WTC11 (cell line): ENCODE data around the gene UBAP2. TPM values are rescaled to one million over a fixed set of nuclear protein-coding genes. Genes with fewer than 3 reads are reported as not detected.
"Not testable (repeated sequence)": the region's sequence is repeated elsewhere in the genome, so short reads cannot be mapped to it uniquely, and the experiment has no call there.

Experiments
- ATAC-seq: fragments of 200-7000 bp; cut with Tn5 transposase; 2 replicates; pipeline ENCODE4 v1.10.0; 2021; ENCODE audit warnings: mild to moderate bottlenecking, moderate library complexity
- CTCF ChIA-PET: fragments of 300-600 bp; sonication (Branson Sonifier 250); formaldehyde crosslinking; loops from one replicate; lab custom pipeline; 2021; ENCODE audit warnings: antibody characterized with exemption; lab: Charles Lee
- POLR2A ChIA-PET: fragments of 350-600 bp; sonication (Branson Sonifier 250); formaldehyde crosslinking; loops from one replicate; lab custom pipeline; 2021; ENCODE audit warnings: antibody characterized with exemption; lab: Charles Lee
- DNase-seq: peaks from one replicate; pipeline ENCODE4 v3.0.0; 2021; ENCODE audit warnings: low spot score
- H3K27ac Mint-ChIP-seq: 2 replicates; pipeline ENCODE4 v1.8.0; 2021; ENCODE audit warnings: mixed read lengths
- H3K27me3 Mint-ChIP-seq: 2 replicates; pipeline ENCODE4 v1.8.0; 2021; ENCODE audit warnings: low read depth, mild to moderate bottlenecking, moderate library complexity, mixed read lengths
- H3K36me3 Mint-ChIP-seq: 2 replicates; pipeline ENCODE4 v1.8.0; 2021; ENCODE audit warnings: mixed read lengths
- H3K4me1 Mint-ChIP-seq: 2 replicates; pipeline ENCODE4 v1.8.0; 2022; ENCODE audit warnings: mixed read lengths
- H3K4me3 Mint-ChIP-seq: 2 replicates; pipeline ENCODE4 v1.8.0; 2021; ENCODE audit warnings: mild to moderate bottlenecking, moderate library complexity, mixed read lengths
- H3K9me3 Mint-ChIP-seq: 2 replicates; pipeline ENCODE4 v1.8.0; 2021; ENCODE audit warnings: mixed read lengths
- ATF1 ChIP-seq: sonication (generic); formaldehyde crosslinking; IDR thresholded peaks from 2 replicates; pipeline ENCODE4 v1.8.1; 2023; ENCODE audit warnings: mild to moderate bottlenecking, moderate library complexity, missing genetic modification reagents
- CBFB ChIP-seq: sonication (generic); formaldehyde crosslinking; IDR thresholded peaks from 2 replicates; pipeline ENCODE4 v1.8.1; 2022; ENCODE audit warnings: mild to moderate bottlenecking, low read depth, missing genetic modification reagents
- CDX4 ChIP-seq: fragments of 250-450 bp; sonication (Bioruptor Pico); IDR thresholded peaks from 2 replicates; pipeline ENCODE4 v1.9.0; 2021; ENCODE audit warnings: moderate library complexity, mild to moderate bottlenecking, inconsistent platforms, borderline replicate concordance
- ESRRA ChIP-seq: sonication (generic); formaldehyde crosslinking; IDR thresholded peaks from 2 replicates; pipeline ENCODE4 v1.8.1; 2022; ENCODE audit warnings: mild to moderate bottlenecking, missing genetic modification reagents, borderline replicate concordance
- ETV6 ChIP-seq: sonication (generic); formaldehyde crosslinking; IDR thresholded peaks from 2 replicates; pipeline ENCODE4 v1.8.1; 2022; ENCODE audit warnings: mild to moderate bottlenecking, missing genetic modification reagents
- GRHL2 ChIP-seq: fragments of 250-450 bp; sonication (Bioruptor Pico); IDR thresholded peaks from 2 replicates; pipeline ENCODE4 v1.8.0; 2022; ENCODE audit warnings: mild to moderate bottlenecking, moderate library complexity; ENCODE audit not compliant: insufficient replicate concordance, severe bottlenecking
- HMGXB4 ChIP-seq: sonication (generic); formaldehyde crosslinking; IDR thresholded peaks from 2 replicates; pipeline ENCODE4 v1.8.1; 2023; ENCODE audit warnings: mild to moderate bottlenecking, moderate library complexity, missing genetic modification reagents
- IRF2 ChIP-seq: sonication (generic); formaldehyde crosslinking; IDR thresholded peaks from 2 replicates; pipeline ENCODE4 v1.8.0; 2022; ENCODE audit warnings: low read depth, missing genetic modification reagents, borderline replicate concordance
- JUN ChIP-seq: sonication (generic); formaldehyde crosslinking; IDR thresholded peaks from 2 replicates; pipeline ENCODE4 v1.8.0; 2023; ENCODE audit warnings: mild to moderate bottlenecking, missing genetic modification reagents
- KAT7 ChIP-seq: sonication (generic); formaldehyde crosslinking; IDR thresholded peaks from 2 replicates; pipeline ENCODE4 v1.8.1; 2023; ENCODE audit warnings: missing genetic modification reagents, mild to moderate bottlenecking, borderline replicate concordance
- MAX ChIP-seq: sonication (generic); formaldehyde crosslinking; IDR thresholded peaks from 2 replicates; pipeline ENCODE4 v1.8.0; 2022; ENCODE audit warnings: mild to moderate bottlenecking, missing genetic modification reagents
- NFE2L1 ChIP-seq: sonication (generic); formaldehyde crosslinking; IDR thresholded peaks from 2 replicates; pipeline ENCODE4 v1.8.1; 2023; ENCODE audit warnings: missing genetic modification reagents
- NFYB ChIP-seq: sonication (generic); formaldehyde crosslinking; conservative IDR thresholded peaks from 2 replicates; pipeline ENCODE4 v1.8.0; 2022; ENCODE audit warnings: low read depth, missing genetic modification reagents
- NR1H2 ChIP-seq: sonication (generic); formaldehyde crosslinking; IDR thresholded peaks from 2 replicates; pipeline ENCODE4 v1.9.0; 2021; ENCODE audit warnings: mild to moderate bottlenecking, moderate library complexity, missing genetic modification reagents
- OVOL2 ChIP-seq: fragments of 250-450 bp; sonication (Bioruptor Pico); IDR thresholded peaks from 2 replicates; pipeline ENCODE4 v1.9.0; 2021; ENCODE audit warnings: mild to moderate bottlenecking, borderline replicate concordance
- RELA ChIP-seq: sonication (generic); formaldehyde crosslinking; IDR thresholded peaks from 2 replicates; pipeline ENCODE4 v1.8.1; 2022; ENCODE audit warnings: missing genetic modification reagents, mild to moderate bottlenecking, borderline replicate concordance
- RORB ChIP-seq: fragments of 250-450 bp; sonication (Bioruptor Pico); IDR thresholded peaks from 2 replicates; pipeline ENCODE4 v1.9.0; 2021; ENCODE audit warnings: mild to moderate bottlenecking
- TEAD1 ChIP-seq: sonication (generic); formaldehyde crosslinking; IDR thresholded peaks from 2 replicates; pipeline ENCODE4 v1.8.0; 2022; ENCODE audit warnings: mild to moderate bottlenecking, missing genetic modification reagents
- ZBTB43 ChIP-seq: sonication (generic); formaldehyde crosslinking; IDR thresholded peaks from 2 replicates; pipeline ENCODE4 v1.8.1; 2023; ENCODE audit warnings: mild to moderate bottlenecking, missing genetic modification reagents
- ZNF121 ChIP-seq: sonication (generic); formaldehyde crosslinking; IDR thresholded peaks from 2 replicates; pipeline ENCODE4 v1.8.0; 2023; ENCODE audit warnings: missing genetic modification reagents
- ZNF263 ChIP-seq: sonication (generic); formaldehyde crosslinking; IDR thresholded peaks from 2 replicates; pipeline ENCODE4 v1.8.1; 2022; ENCODE audit warnings: low read depth, mild to moderate bottlenecking, moderate library complexity, missing genetic modification reagents
- ZNF317 ChIP-seq: sonication (generic); formaldehyde crosslinking; IDR thresholded peaks from 2 replicates; pipeline ENCODE4 v1.8.1; 2023; ENCODE audit warnings: low read depth, mild to moderate bottlenecking, moderate library complexity, missing genetic modification reagents, borderline replicate concordance
- total RNA-seq: library from RNA; stranded (reverse); gene quantifications from 3 replicates; pipeline ENCODE4 v1.2.3, GENCODE V29; 2021

Gene UBAP2
- total RNA-seq, 1 experiment from 2014 or later = 63.9 TPM

- no peaks in the 10 kb centered on the region for H3K27me3 Mint-ChIP-seq
- H3K4me3 Mint-ChIP-seq = no peak overlapping the region
- ATAC-seq = no peak
- ChIA-PET POLR2A (interaction anchor here (0.7 kb wide), 1 partner anchor 99 kb away, joined by 3 read pairs; no protein-coding TSS in a partner anchor), CTCF (interaction anchor here (0.7 kb wide), 1 partner anchor 28 kb away, joined by 3 read pairs; no protein-coding TSS in a partner anchor)
- TF ChIP-seq ZNF121 (CRISPR knock-in tag) = no peak
- no peak for TF ChIP-seq JUN (CRISPR knock-in tag)
- no peak for TF ChIP-seq ZNF317 (CRISPR knock-in tag)
- TF ChIP-seq ZBTB43 = no peak
- TF ChIP-seq NFYB (CRISPR knock-in tag) = no peak
- no peak for TF ChIP-seq KAT7 (CRISPR knock-in tag)
- no peak for TF ChIP-seq MAX (CRISPR knock-in tag)
- TF ChIP-seq RORB (CRISPR knock-in tag) = no peak
- no peak for TF ChIP-seq TEAD1
- peaks cover 9% of the 10 kb centered on the region for H3K36me3 Mint-ChIP-seq
- no peaks in the 10 kb centered on the region; the same call in 1 of the 2 replicates for H3K9me3 Mint-ChIP-seq
- DNase-seq = no peak
- peaks cover 34% of the 10 kb centered on the region for H3K4me1 Mint-ChIP-seq
- peak overlapping the region; percentile 89 for H3K27ac Mint-ChIP-seq
These were observed 2.8 kb downstream of the UBAP2 start for GRCh38 chr9:34045903-34046302.

- H3K27me3 Mint-ChIP-seq, CTCF ChIA-PET, ATAC-seq, POLR2A ChIA-PET, H3K9me3 Mint-ChIP-seq, H3K4me3 Mint-ChIP-seq, H3K27ac Mint-ChIP-seq, DNase-seq: not testable (repeated sequence)
- H3K36me3 Mint-ChIP-seq = peaks cover 30% of the 10 kb centered on the region
- peaks cover 12% of the 10 kb centered on the region for H3K4me1 Mint-ChIP-seq
These were observed 6.6 kb downstream of the UBAP2 start for GRCh38 chr9:34042074-34042473.

GRCh38 chr9:34038851-34039250, 9.8 kb downstream of the UBAP2 start:
- H3K36me3 Mint-ChIP-seq = peaks cover 31% of the 10 kb centered on the region
- H3K4me1 Mint-ChIP-seq, DNase-seq, CTCF ChIA-PET, H3K27me3 Mint-ChIP-seq, H3K27ac Mint-ChIP-seq, H3K4me3 Mint-ChIP-seq, ATAC-seq, H3K9me3 Mint-ChIP-seq, POLR2A ChIA-PET: not testable (repeated sequence)

GRCh38 chr9:34037626-34038025, 11.1 kb downstream of the UBAP2 start:
- H3K27me3 Mint-ChIP-seq = no peaks in the 10 kb centered on the region
- TF ChIP-seq RELA (no peak), ESRRA (CRISPR knock-in tag) (no peak)
- TF ChIP-seq, all 79 proteins: peak for 0
- no peak overlapping the region for H3K4me3 Mint-ChIP-seq
- no peak overlapping the region for H3K27ac Mint-ChIP-seq
- H3K9me3 Mint-ChIP-seq = no peaks in the 10 kb centered on the region; the same call in 1 of the 2 replicates
- H3K4me1 Mint-ChIP-seq = peaks cover 3% of the 10 kb centered on the region; the same call in 1 of the 2 replicates
- ChIA-PET CTCF (no interaction called here), POLR2A (no interaction called here)
- DNase-seq (no peak), ATAC-seq (no peak)
- H3K36me3 Mint-ChIP-seq = peaks cover 37% of the 10 kb centered on the region

- CTCF ChIA-PET = no interaction called here
- Mint-ChIP-seq H3K27me3 (no peaks in the 10 kb centered on the region), H3K27ac (peak overlapping the region; percentile 10; the same call in 1 of the 2 replicates), H3K36me3 (peaks cover 40% of the 10 kb centered on the region), H3K4me3 (no peak overlapping the region), H3K4me1 (peaks cover 3% of the 10 kb centered on the region; the same call in 1 of the 2 replicates), H3K9me3 (no peaks in the 10 kb centered on the region; the same call in 1 of the 2 replicates)
- ATAC-seq (no peak; the same call in 1 of the 2 replicates), DNase-seq (no peak)
- POLR2A ChIA-PET = no interaction called here
- TF ChIP-seq CDX4 (CRISPR knock-in tag) (no peak), ESRRA (CRISPR knock-in tag) (no peak), IRF2 (no peak), CBFB (no peak), ETV6 (CRISPR knock-in tag) (no peak), NR1H2 (CRISPR knock-in tag) (no peak), ZNF263 (CRISPR knock-in tag) (no peak), OVOL2 (CRISPR knock-in tag) (no peak), ATF1 (CRISPR knock-in tag) (no peak), HMGXB4 (no peak), ZNF121 (CRISPR knock-in tag) (no peak), GRHL2 (CRISPR knock-in tag) (no peak), RELA (no peak), NFE2L1 (CRISPR knock-in tag) (no peak)
These were observed 12.1 kb downstream of the UBAP2 start for GRCh38 chr9:34036625-34037024.
